GM18499 (cell line): ENCODE results near the gene DNAI2.

Experiments
- ATAC-seq: cut with Tn5 transposase; IDR thresholded peaks from one replicate; pipeline ENCODE4 v1.9.1; 2021; ENCODE audit warnings: moderate number of reproducible peaks; ENCODE audit not compliant: insufficient read depth, unreplicated experiment

Gene DNAI2

GRCh38 chr17:74298778-74299177, 24.7 kb downstream of the DNAI2 start:
- no peak for ATAC-seq

- ATAC-seq: no peak
Measured at GRCh38 chr17:74299226-74300009, 25.4 kb downstream of the DNAI2 start.

GRCh38 chr17:74303305-74303704, 29.3 kb downstream of the DNAI2 start:
- no peak for ATAC-seq

GRCh38 chr17:74304184-74304583, 30.1 kb downstream of the DNAI2 start:
- no peak for ATAC-seq

- no peak for ATAC-seq
Measured at GRCh38 chr17:74305865-74306654, 32.0 kb downstream of the DNAI2 start.

GRCh38 chr17:74307984-74308773, 34.1 kb downstream of the DNAI2 start:
- ATAC-seq: no peak

- no peak for ATAC-seq
Measured at GRCh38 chr17:74309902-74310301, 35.9 kb downstream of the DNAI2 start.

GRCh38 chr17:74314877-74315276, 40.8 kb downstream of the DNAI2 start:
- ATAC-seq: no peak

GRCh38 chr17:74316220-74316619, 42.2 kb downstream of the DNAI2 start:
- ATAC-seq: no peak

- no peak for ATAC-seq
Measured at GRCh38 chr17:74317071-74317470, 43.0 kb downstream of the DNAI2 start.

- no peak for ATAC-seq
Measured at GRCh38 chr17:74318391-74318790, 44.4 kb downstream of the DNAI2 start.

- no peak for ATAC-seq
Measured at GRCh38 chr17:74324521-74324920, 50.5 kb downstream of the DNAI2 start.

- ATAC-seq: no peak
Measured at GRCh38 chr17:74325376-74325742, 51.3 kb downstream of the DNAI2 start.

- ATAC-seq: no peak
Measured at GRCh38 chr17:74325743-74326379, 51.8 kb downstream of the DNAI2 start, which contains the start of gene KIF19. Gene KIF19 (plus strand): TSS chr17:74326226. CDS start chr17:74326350, 124 bp downstream.

- no peak for ATAC-seq
Measured at GRCh38 chr17:74326506-74326905, 52.5 kb downstream of the DNAI2 start.

- no peak for ATAC-seq
Measured at GRCh38 chr17:74328487-74328886, 54.5 kb downstream of the DNAI2 start.

GRCh38 chr17:74329378-74329777, 55.3 kb downstream of the DNAI2 start:
- ATAC-seq: no peak

- ATAC-seq: no peak
Measured at GRCh38 chr17:74330446-74330845, 56.4 kb downstream of the DNAI2 start.

GRCh38 chr17:74332017-74332650, 58.1 kb downstream of the DNAI2 start:
- no peak for ATAC-seq

GRCh38 chr17:74332763-74333283, 58.8 kb downstream of the DNAI2 start:
- no peak for ATAC-seq
